HPDE6-E6E7 (cell line): Measurements from ENCODE around the gene NT5C1A.
A peak's percentile ranks its signal among the peaks of the same experiment; 100 is the strongest.

Source experiments
- DNase-seq: peaks from one replicate; pipeline ENCODE4 v3.0.0; 2011; ENCODE audit warnings: missing footprints; ENCODE audit errors: extremely low spot score

NT5C1A gene

GRCh38 chr1:39689635-39690034 lies 17.7 kb upstream of the NT5C1A start:
- DNase-seq: no peak

DNA sequence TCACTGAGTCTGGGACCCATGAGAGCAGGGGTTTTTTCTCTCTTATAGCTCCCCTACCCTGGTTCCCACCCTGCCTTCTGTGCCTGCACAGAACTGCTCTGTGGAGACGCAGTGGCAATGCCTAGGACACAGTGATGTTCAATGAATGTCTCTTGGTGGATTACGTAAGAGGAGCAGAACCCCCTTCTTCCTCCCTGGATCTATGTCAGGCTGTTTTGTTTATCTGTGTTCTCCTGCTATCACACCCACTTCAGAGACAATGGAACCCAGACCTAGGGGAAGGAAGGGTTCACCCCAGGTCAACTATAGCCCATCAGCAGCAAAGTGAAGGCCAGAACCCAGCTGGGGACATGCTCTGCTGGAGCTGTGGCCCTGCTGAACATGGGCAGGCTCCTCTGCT lies 17.3 kb upstream of the NT5C1A start:
- DNase-seq: no peak

- no peak for DNase-seq
Measured at GRCh38 chr1:39688706-39689105, 16.8 kb upstream of the NT5C1A start.

GRCh38 chr1:39687243-39687642 lies 15.3 kb upstream of the NT5C1A start:
- DNase-seq: no peak

GRCh38 chr1:39685071-39685470 lies 13.2 kb upstream of the NT5C1A start:
- DNase-seq: no peak

DNA sequence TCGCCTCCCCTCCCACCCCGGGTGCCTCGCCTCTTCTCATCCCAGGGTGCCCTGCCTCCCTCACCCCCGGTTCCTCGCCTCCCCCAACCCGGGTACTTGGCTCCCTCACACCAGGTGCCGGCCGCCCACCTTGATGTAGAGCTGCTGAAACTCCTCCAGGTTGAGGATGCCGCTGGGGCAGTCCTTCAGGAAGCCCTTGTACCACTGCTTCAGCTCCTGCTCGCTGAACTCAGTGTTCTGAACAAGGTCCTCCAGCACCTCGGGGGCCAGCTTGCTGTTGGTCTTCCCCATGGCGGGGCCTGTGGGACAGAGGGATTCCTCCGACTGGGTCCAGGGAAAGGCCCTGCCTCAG lies 12.4 kb upstream of the NT5C1A start:
- DNase-seq: no peak

- no peak for DNase-seq
Measured at GRCh38 chr1:39683591-39684312, 11.8 kb upstream of the NT5C1A start.

DNA sequence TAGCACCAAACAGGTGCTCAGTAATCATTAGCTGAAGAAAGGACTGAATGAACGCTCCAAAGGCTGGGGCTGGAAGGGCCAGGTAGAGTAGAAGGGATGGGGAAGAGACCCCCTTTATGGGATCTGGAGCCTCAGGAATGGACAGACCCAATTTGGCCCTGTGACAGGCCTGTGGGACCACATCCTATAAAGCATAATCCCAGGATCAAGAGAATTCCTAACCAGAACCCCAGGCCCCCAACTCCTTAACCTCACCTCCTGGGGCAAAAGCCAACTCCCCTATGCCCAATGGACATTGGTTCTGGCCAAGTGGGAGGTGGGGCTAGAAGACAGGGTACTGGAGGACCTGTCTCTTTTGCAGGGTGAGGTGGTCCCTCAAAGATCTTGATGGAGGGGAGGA lies 10.1 kb upstream of the NT5C1A start:
- no peak for DNase-seq

DNA sequence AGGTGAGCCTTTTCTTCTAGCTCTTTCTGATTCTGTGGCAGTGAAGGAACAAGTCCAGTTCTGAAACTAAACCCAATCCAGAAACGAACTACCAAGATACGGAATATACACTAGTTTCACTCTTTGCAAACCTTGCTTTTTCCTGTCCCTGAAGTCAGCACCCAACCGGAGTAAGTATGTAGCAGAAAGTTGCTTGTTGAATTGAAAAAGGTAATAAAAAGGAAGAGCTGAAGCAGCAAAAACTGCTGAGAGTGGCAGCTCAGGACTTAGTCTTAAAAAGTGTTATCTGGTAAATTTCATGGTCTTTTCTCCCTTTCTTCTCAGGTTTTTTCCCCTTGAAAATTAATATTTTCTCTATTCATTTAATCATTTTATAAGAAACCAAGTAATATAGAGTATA lies 9.4 kb upstream of the NT5C1A start:
- DNase-seq: no peak

GRCh38 chr1:39680751-39681150 lies 8.8 kb upstream of the NT5C1A start:
- DNase-seq: no peak

- no peak for DNase-seq
Measured at GRCh38 chr1:39679821-39680220, 7.9 kb upstream of the NT5C1A start.

- no peak for DNase-seq
Measured at GRCh38 chr1:39678889-39679288, 7.0 kb upstream of the NT5C1A start.

DNA sequence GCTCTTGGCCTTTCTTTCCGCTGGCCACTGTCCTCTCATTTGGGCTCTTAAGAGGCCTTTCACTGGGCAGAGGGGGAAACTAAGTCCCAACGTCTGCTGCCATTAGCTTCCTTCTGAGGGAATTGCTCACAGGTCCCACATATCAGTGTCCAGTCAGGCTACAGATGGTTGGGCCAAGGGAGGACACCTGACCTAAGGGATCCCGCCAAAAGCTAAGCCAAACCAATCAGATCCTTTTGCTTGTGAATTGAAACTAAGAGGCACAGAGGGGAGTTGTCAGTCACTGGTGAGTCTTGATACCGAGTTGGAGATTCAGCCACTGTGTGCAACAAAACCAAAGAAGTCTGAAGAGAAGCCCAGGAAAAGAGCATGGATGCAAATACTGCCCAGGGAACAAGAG lies 5.7 kb upstream of the NT5C1A start:
- DNase-seq: no peak

- no peak for DNase-seq
Measured at GRCh38 chr1:39676948-39677548, 5.1 kb upstream of the NT5C1A start.

DNA sequence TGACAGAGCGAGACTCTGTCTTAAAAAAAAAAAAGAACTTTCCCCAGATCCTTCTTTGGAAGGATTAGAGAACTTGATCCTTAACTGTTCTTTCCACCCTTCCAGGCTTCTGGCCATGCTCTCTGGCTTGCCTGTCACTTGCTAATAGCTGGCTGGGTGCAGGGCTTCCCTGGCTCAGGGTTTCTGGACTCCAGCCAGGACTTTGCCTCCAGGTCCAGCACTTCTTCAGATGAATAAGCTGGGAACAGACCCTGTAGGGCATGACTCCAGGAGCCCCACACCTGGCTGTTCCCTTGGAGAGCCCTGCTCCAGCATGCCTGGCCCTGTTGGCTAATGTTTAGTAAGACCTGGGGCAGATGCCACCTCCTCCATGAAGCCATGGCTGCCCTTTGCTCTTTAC lies 3.3 kb upstream of the NT5C1A start:
- peak; percentile 42 for DNase-seq

- no peak for DNase-seq
Measured at GRCh38 chr1:39673215-39673614, 1.3 kb upstream of the NT5C1A start.

- DNase-seq: no peak
Measured at GRCh38 chr1:39672551-39672947, 642 bp upstream of the NT5C1A start.

- DNase-seq: no peak
Measured at GRCh38 chr1:39671433-39671792, 494 bp downstream of the NT5C1A start.

DNA sequence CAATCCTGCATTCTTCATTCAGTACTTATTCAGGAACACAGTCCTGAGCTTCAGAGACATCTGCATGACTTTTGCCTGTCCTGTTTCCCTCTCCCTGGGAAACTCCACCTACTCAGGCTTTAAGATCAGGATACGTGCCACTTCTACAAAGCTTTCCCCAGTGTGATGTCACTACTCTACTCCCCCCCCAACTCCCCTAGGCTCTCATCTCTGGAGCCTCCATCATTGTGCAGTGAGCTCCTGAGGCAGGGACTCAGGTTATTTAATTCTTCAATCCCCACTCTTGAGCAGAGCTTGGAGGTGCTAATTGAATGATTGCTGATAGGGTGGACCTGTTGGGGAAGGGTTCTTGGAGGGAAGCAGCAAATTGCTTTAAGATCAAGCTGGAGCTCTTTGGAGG lies 1.2 kb downstream of the NT5C1A start:
- no peak for DNase-seq

- DNase-seq: no peak
Measured at GRCh38 chr1:39668894-39669293, 3.0 kb downstream of the NT5C1A start.

GRCh38 chr1:39668111-39668510 lies 3.8 kb downstream of the NT5C1A start:
- no peak for DNase-seq

DNA sequence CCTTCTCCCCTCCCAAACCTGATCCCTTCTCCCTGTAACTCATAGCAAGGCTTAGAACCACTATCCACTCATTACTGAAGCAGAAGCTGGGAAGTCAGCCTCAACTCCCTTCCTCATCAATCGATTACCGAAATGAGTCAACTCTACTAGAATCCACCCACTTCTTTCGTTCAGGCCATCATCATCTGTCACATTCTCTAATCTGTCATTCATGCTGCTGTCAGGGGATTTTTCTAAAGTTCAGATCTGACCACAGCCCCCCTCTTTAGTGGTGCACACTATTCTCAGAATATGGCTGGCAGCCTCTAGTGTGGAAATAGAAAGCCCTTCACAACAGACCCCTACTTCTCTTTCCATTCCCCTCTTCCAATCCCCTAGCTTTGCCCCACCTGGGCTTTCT lies 5.1 kb downstream of the NT5C1A start:
- DNase-seq: no peak

DNA sequence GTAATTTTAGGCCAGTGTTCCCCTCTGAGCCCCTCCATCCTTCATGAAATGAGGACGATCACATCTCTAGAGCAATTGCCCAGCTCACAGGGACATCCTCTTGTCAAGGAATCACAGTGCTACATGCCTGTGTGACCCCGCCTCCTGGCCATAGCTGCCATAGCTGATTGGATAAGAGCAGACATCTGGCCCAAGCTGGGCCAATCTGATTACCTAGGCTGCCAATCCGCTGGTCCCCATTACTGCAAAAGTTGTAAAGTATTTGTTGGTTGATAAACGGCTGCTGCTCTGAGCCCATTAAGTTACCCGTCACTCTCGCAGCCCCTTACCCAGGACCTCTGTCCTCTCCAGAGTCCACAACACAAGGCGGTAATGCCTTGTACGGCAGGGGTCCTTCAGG lies 8.3 kb downstream of the NT5C1A start:
- DNase-seq: no peak

DNA sequence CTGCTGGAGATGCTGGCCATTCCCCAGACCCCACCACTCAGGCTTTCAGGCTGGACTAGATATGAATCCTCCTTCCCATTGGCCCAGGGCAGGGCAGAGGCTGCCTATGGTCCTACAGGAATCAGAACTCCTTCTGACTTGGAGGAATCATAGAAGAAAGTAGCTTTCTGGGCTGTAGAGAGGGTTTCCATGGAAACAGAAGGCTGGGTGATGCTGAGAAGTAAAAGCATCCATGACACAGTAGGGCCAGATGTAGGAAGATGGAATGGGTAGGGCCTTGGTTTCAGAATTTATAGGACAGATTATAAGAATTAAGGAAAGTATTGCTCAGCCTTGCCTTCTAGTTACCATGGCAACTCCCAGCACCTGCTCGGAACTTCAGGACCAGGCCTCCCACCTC lies 9.0 kb downstream of the NT5C1A start:
- no peak for DNase-seq
